Neural crest cell (in vitro differentiated cells): Measurements from ENCODE around the gene TIPRL. TPM values are rescaled to one million over a fixed set of nuclear protein-coding genes. Genes with fewer than 3 reads are reported as not detected.
"Not testable (repeated sequence)": the region's sequence is repeated elsewhere in the genome, so short reads cannot be mapped to it uniquely, and the experiment has no call there.

Experiments
- DNase-seq: peaks from one replicate; pipeline ENCODE4 v3.0.0; 2021; ENCODE audit warnings: low read depth, mixed read lengths, low spot score
- H3K27ac Mint-ChIP-seq: one replicate; pipeline ENCODE4 v1.8.0; 2021; ENCODE audit warnings: mild to moderate bottlenecking, mixed read lengths; ENCODE audit not compliant: unreplicated experiment
- H3K27me3 Mint-ChIP-seq: 2 replicates; pipeline ENCODE4 v1.8.0; 2021; ENCODE audit warnings: low read depth, mild to moderate bottlenecking, mixed read lengths
- H3K36me3 Mint-ChIP-seq: 2 replicates; pipeline ENCODE4 v1.8.0; 2021; ENCODE audit warnings: low read depth, mild to moderate bottlenecking, mixed read lengths
- H3K4me1 Mint-ChIP-seq: 2 replicates; pipeline ENCODE4 v1.8.0; 2021; ENCODE audit warnings: mixed read lengths
- H3K4me3 Mint-ChIP-seq: one replicate; pipeline ENCODE4 v1.8.0; 2021; ENCODE audit warnings: mild to moderate bottlenecking, mixed read lengths
- H3K9me3 Mint-ChIP-seq: 2 replicates; pipeline ENCODE4 v1.8.0; 2021; ENCODE audit warnings: mixed read lengths
- total RNA-seq: library from RNA; stranded (reverse); gene quantifications from 2 replicates; pipeline ENCODE4 v1.2.1, GENCODE V29; 2021
- TF ChIP-seq, protein P1 (sequence below): fragments of 200-600 bp; sonication (generic); conservative IDR thresholded peaks from 2 replicates; pipeline ENCODE4 v1.5.0; 2021; ENCODE audit warnings: antibody characterized with exemption, mild to moderate bottlenecking

Gene TIPRL
- total RNA-seq, 1 donor from 2014 or later = 28.3 TPM

DNA sequence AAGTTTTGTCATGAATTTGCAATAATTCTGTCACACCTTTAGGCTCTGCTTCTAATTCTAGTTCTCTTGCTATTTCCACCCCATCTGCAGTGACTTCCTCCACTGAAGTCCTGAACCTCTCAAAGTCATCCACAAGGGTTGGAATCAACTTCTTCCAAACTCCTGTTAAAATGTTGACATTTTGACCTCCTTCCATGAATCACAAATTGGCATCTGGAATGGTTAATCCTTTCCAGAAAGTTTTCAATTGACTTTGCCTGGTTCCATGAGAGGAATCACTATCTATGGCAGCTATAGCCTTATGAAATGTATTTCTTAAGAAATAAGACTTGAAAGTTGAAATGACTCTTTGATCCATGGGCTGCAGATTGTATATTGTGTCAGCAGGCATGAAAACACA is 27.3 kb downstream of the TIPRL start:
- peaks cover 7% of the 10 kb centered on the region for H3K4me1 Mint-ChIP-seq
- H3K27ac Mint-ChIP-seq = no peak overlapping the region
- no peak for DNase-seq
- TF ChIP-seq, protein P1, sequence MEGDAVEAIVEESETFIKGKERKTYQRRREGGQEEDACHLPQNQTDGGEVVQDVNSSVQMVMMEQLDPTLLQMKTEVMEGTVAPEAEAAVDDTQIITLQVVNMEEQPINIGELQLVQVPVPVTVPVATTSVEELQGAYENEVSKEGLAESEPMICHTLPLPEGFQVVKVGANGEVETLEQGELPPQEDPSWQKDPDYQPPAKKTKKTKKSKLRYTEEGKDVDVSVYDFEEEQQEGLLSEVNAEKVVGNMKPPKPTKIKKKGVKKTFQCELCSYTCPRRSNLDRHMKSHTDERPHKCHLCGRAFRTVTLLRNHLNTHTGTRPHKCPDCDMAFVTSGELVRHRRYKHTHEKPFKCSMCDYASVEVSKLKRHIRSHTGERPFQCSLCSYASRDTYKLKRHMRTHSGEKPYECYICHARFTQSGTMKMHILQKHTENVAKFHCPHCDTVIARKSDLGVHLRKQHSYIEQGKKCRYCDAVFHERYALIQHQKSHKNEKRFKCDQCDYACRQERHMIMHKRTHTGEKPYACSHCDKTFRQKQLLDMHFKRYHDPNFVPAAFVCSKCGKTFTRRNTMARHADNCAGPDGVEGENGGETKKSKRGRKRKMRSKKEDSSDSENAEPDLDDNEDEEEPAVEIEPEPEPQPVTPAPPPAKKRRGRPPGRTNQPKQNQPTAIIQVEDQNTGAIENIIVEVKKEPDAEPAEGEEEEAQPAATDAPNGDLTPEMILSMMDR = no peak
- H3K27me3 Mint-ChIP-seq = no peaks in the 10 kb centered on the region
- H3K4me3 Mint-ChIP-seq = no peak overlapping the region
- H3K9me3 Mint-ChIP-seq = peaks cover 14% of the 10 kb centered on the region
- H3K36me3 Mint-ChIP-seq = peaks cover 33% of the 10 kb centered on the region

DNA sequence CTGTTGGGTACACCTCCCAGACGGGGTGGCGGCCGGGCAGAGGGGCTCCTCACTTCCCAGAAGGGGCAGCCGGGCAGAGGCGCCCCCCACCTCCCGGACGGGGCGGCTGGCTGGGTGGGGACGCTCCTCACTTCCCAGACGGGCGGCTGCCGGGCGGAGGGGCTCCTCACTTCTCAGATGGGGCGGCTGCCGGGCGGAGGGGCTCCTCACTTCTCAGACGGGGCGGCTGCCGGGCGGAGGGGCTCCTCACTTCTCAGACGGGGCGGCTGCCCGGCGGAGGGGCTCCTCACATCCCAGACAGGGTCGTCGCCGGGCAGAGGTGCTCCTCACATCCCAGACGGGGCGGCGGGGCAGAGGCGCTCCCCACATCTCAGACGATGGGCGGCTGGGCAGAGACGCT is 28.9 kb downstream of the TIPRL start:
- not testable (repeated sequence) for DNase-seq, H3K27me3 Mint-ChIP-seq, H3K4me3 Mint-ChIP-seq, H3K4me1 Mint-ChIP-seq, H3K27ac Mint-ChIP-seq
- Mint-ChIP-seq H3K9me3 (peaks cover 19% of the 10 kb centered on the region), H3K36me3 (peaks cover 35% of the 10 kb centered on the region)

DNA sequence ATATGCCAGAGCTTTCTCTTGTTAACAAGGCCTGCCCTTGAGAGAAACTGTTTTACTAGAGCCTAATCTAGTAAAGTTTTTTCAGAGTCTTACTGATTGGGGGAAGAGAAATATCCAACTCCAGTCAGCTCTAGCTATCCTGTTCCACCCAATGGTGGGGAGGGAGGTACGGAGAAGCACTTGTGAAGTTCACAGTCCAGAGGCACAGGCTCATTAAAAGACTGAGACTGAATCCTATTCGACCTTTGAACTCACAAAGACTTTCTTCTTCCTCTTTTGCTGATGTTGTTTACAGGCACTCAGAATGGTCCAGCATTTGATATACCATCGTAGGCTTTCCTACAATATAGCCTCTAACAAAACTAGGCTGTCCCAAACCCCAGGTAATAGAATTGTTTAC is 31.6 kb downstream of the TIPRL start:
- DNase-seq = no peak
- peaks cover 17% of the 10 kb centered on the region for H3K36me3 Mint-ChIP-seq
- H3K4me1 Mint-ChIP-seq = no peaks in the 10 kb centered on the region
- no peak overlapping the region for H3K4me3 Mint-ChIP-seq
- TF ChIP-seq, protein P1 = no peak
- peaks cover 31% of the 10 kb centered on the region for H3K9me3 Mint-ChIP-seq
- H3K27me3 Mint-ChIP-seq = no peaks in the 10 kb centered on the region
- H3K27ac Mint-ChIP-seq = no peak overlapping the region

DNA sequence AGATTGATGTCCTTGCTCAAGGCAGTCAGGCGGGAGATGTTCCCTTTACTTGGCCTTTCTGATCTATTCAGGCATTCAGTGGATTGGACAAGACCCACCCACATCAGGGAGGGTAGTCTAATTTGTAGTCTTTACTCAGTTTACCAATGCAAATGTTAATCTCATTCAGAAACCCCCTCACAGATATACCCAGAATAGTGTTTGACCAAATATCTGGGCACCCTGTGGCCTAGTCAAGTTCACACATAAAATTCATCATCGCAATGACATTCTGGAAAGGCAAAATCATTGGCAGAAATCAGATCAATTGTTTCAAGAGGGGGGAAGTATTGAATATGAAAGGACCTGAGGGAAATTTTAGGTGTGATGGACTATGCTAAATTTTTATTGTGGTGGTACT is 34.6 kb downstream of the TIPRL start:
- H3K4me1 Mint-ChIP-seq = no peaks in the 10 kb centered on the region
- H3K27ac Mint-ChIP-seq = no peak overlapping the region
- H3K27me3 Mint-ChIP-seq = no peaks in the 10 kb centered on the region
- no peak overlapping the region for H3K4me3 Mint-ChIP-seq
- H3K36me3 Mint-ChIP-seq = peaks cover 8% of the 10 kb centered on the region
- no peak for DNase-seq
- TF ChIP-seq, protein P1 = no peak
- H3K9me3 Mint-ChIP-seq = peaks cover 24% of the 10 kb centered on the region

DNA sequence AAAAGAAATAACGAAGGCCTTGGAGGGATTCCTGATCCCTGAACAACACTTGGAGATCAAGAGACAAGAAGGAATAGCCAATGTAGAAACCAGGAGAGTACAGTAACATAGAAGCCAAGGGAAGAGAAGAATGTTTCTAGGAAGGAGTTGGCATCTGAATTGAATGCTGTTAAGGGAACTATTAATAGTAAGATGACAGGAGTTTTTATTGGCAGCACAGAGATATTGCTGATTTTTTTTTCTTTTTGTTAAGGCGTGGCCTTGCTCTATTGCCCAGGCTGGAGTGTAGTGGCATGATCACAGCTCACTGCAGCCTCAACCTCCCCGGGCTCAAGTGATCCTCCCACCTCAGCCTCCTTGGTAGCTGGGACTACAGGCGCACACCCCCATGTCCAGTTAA is 37.4 kb downstream of the TIPRL start:
- no peak for DNase-seq
- TF ChIP-seq, protein P1 = no peak
- peaks cover 4% of the 10 kb centered on the region for H3K4me1 Mint-ChIP-seq
- peaks cover 16% of the 10 kb centered on the region for H3K9me3 Mint-ChIP-seq
- no peak overlapping the region for H3K4me3 Mint-ChIP-seq
- peaks cover 4% of the 10 kb centered on the region for H3K36me3 Mint-ChIP-seq
- H3K27me3 Mint-ChIP-seq = no peaks in the 10 kb centered on the region
- H3K27ac Mint-ChIP-seq = no peak overlapping the region

DNA sequence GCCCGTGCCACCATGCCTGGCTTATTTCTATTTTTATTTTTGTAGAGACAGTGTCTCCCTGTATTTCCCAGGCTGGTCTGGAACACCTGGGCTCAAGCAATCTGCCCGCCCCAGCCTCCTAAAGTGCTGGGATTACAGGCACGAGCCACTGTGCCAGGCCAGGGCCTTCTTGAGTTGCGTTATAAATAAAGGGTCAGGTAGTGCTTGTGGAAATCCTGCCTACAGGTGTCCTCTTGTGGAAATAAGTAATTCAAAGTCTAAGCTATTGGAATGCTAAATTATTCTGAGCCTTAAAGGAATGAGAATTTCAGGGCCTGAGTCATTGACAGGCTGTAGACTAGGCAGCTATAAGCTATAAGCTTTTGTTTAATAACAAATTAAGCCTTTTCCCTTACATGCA is 38.9 kb downstream of the TIPRL start:
- DNase-seq = no peak
- Mint-ChIP-seq H3K4me3 (no peak overlapping the region), H3K27me3 (no peaks in the 10 kb centered on the region), H3K4me1 (peaks cover 4% of the 10 kb centered on the region), H3K27ac (no peak overlapping the region), H3K36me3 (no peaks in the 10 kb centered on the region), H3K9me3 (peaks cover 12% of the 10 kb centered on the region)
- TF ChIP-seq, protein P1 = no peak
